GM19035 (cell line): ENCODE data around the gene GPATCH8.
"Not testable (repeated sequence)": the region's sequence is repeated elsewhere in the genome, so short reads cannot be mapped to it uniquely, and the experiment has no call there.

Experiments used
- ATAC-seq: cut with Tn5 transposase; IDR thresholded peaks from one replicate; pipeline ENCODE4 v1.9.1; 2021; ENCODE audit not compliant: unreplicated experiment

GPATCH8 gene

DNA sequence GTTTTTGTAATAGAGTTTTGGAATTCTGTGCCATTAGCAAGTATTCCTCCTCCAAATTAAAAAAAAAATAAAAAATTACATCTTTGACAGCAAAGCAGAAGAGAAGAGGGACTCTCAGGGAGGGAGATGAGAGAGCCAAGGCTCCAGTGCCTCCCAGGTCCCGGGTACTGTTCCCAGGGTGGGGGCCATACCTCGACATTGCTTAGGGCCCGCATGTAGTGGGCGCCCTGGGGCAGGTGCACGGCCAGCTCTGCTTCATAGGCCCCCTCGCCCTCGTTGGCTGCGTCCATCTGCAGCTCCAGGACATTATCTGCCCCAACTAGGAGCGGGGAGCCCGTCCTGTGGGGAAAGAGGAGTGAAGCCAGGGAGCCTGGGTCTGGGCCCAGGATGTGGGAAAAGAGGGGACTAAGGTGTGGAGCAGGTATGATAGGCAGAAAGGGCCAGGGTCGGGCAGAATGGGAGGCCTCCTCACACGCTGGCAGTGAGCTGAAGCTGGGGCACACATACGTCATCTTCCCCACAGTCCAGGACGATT is 125.0 kb downstream of the GPATCH8 start:
- no peak for ATAC-seq

DNA sequence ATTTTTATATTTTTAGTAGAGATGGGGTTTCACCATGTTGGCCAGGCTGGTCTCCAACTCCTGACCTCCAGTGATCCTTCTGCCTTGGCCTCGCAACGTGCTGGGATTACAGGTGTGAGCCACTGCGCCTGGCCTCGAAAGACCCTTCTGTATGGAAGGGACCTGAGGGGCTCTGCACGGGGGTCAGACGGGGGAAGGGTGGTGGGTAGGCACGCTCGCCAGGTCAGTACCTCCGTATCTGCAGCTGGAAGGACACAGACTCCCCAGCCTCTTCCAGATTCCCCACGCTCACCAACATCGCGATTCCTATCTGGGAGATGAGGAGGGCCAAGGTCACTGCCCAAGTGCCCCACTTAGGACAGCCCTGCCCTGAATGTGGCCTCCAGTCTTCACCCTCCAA is 126.4 kb downstream of the GPATCH8 start:
- no peak for ATAC-seq

DNA sequence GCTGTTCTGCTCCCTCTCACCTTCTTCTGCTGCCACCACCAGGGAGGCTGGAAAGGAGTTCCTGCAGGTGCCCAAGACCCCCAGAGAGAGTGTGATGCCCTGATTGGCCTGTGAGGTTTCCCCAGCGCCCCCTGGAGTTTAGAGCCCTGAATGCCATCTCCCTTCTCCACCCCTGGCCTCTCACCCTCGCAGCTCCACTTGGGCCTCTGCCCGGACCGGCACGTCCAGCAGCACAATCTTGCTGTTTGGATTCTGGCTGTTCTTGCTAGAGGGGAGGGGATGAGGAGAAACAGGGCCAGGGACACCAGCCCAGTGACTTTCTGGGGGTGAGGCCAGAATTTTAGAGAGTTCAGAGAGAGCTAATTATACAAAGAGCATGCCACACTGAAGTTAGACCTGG is 127.1 kb downstream of the GPATCH8 start:
- ATAC-seq: no peak

DNA sequence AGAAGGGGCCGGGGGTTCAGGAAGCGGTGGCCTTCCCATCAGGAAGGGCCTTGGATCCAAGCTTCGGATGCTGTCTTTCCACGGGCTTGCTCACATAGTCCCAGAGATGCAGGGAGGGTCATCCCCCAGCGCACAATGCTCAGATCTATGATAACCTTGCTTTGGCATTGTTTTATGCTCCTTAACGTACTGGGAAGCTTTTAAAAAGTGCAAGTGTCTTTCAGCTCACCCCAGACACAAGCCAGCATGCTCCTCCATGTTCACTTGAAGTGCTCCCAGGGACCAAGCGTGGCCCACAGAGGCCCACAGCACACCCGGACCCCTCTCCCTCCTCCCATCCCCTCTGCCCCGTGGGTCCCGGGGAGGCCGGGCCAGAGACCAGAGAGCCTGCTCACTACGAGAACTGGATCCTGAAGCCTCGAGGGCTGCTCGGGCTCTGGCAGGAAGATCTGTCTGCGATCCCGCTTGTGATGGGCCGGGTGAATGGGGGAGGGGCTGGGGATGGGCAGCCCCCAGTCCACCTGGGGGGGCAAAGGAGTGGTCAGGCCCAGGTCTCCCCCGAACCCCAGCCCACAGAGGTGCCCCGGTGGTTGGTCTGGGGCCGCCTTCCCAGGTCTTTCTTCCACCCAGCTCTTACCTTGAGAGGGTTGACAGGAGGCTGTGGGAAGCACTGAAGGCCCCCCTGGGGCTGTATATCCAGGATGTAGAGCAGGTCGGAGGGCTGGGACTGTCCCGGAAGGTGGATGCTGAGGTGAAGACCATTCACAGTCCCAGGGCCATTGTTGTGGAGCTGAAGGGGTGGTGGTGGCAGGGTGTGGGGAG is 127.8 kb downstream of the GPATCH8 start:
- no peak for ATAC-seq

DNA sequence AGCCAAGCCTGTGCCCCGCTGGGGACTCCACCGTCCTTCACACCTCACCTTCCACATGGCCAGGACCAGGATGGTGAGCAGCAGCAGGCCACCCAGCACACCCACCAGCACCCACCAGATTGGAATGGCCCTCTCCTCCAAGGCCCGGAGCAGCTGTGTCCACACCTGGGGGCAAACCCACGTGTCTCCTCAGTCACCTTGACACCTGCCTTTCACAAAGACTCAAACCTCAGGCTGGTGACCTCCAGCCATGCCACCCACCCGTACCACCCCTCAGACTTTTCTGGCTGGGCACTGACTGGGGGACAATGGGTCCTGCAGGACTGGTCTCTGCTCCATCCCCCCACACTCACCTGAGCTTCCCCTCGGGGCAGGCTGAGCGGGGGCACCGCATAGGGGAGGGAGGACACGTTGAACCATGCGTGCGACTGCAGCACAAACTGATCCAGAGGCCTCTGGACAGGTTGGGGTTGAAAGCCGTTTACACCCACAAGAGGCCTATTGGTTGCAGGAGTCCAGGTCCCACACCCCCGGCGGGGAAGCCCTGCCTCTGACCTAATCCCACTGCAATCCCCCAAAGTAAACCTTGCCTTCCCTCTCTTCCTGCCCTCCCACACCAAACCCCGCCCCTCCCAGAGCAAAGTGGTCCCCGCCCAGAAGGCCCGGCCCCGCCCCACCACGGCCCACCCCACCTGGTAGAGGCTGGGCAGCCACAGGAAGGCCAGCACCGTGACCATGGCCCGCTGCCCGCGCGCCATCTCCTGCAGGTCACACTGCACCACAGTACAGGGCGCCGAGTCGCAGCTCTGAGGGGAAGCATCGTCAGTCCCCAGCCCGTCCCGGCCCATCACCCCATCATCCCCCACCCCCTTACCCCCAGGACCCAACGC is 128.7 kb downstream of the GPATCH8 start:
- no peak for ATAC-seq

DNA sequence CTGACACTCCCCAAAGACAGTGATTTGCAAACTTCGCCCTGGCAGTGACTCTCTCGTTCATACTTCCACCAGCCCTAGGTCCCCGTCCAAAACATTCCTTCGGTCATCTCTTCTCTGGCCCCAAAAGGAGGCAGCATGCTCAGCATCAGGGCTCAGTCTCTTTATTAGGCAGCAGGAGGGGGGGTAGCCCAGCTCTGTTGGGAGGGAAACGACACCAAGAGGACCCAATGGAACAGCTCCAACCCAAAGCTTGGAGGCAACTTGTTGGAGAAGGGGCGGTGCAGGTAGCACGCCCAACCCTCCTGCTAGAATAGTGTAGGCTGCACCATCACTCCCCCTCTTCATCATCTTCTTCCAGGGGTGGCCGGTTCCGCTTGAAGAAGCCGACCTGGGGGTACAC is 131.2 kb downstream of the GPATCH8 start:
- ATAC-seq: no peak

DNA sequence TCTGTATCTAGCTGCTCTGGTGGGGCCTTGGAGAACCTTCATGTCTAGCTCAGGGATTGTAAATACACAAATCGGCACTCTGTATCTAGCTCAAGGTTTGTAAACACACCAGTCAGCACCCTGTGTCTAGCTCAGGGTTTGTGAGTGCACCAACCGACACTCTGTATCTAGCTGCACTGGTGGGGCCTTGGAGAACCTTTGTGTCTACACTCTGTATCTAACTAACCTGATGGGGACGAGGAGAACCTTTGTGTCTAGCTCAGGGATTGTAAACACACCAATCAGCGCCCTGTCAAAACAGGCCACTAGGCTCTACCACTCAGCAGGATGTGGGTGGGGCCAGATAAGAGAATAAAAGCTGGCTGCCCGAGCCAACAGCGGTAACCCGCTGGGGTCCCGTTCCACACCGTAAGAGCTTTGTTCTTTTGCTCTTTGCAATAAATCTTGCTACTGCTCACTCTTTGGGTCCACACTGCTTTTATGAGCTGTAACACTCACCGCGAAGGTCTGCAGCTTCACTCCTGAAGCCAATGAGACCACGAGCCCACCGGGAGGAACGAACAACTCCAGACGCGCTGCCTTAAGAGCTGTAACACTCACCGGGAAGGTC is 133.7 kb downstream of the GPATCH8 start:
- ATAC-seq: not testable (repeated sequence)

DNA sequence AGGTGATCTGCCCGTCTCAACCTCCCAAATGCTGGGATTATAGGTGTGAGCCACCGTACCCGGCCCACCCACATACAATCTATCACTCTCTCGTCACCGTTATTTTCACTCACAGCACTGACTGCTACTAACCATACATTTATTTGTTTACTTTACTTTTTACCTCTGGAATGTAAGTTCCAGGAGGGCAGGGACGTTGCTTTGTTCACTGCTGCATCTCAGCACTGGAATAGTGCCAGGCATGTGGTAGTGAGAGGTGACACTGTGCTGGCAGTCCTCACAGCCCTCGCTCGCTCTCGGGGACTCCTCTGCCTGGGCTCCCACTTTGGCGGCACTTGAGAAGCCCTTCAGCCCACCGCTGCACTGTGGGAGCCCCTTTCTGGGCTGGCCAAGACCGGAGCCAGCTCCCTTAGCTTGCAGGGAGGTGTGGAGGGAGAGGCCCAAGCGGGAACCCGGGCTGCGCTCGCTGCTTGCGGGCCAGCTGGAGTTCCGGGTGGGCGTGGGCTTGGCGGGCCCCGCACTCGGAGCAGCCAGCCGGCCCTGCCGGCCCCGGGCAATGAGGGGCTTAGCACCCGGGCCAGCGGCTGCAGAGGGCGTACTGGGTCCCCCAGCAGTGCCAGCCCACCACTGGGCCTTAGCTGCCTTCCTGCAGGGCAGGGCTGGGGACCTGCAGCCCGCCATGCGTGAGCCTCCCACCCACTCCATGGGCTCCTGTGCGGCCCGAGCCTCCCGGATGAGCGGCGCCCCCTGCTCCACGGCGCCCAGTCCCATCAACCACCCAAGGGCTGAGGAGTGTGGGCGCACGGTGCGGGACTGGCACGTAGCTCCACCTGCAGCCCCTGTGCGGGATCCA is 134.6 kb downstream of the GPATCH8 start:
- not testable (repeated sequence) for ATAC-seq

DNA sequence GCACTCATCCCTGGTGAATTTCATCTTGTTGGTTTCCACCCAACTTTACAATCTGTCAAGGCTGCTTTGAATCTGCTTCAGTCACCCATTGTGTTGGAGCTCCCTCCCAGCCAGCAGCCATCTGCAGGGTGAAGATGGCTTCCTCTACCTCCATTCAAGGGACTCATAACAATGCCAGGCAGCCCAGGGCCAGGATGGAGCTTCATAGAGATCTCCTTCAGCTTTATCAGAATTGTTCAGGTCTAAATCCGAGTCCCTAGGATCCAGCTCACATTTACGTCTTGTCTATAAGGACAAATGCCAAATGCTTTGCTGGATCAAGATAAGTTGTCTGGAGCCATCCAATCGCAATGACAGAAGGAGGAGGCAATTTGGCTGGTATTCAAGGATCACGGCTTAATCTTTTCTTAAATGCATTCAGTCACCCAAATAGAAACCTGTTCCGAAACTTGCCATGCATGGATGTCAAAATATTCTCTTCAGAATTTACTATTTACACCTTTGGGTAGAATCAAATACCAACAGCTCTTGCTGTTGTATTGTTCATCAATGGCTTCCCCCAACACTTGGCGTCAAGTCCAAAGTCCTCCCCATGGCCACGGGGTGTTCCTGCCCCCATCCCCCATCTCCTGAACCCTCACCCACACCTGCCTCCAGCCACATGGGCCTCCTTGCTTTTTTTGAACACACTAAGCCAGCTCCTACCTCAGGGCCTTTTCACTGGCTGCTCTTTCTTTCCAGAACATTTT is 135.8 kb downstream of the GPATCH8 start:
- ATAC-seq: no peak

DNA sequence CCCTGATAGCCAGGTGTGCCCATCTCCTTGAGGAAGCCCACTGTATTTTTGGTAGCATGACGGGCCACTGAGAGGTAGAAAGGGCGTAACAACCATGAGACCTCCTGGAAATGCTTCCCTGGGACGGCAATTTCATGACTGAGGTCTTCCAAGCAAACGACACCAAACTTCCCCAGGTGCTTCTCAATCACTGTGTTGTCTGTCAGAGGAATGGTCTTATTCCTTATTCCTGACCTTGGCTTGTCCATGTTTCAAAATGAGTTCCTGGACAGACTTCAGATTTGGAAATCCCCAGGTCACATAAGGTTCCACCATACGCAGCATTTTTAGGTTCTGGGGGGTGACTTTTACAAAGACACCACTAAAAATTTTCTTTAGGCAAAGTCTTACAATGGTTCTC is 138.2 kb downstream of the GPATCH8 start:
- not testable (repeated sequence) for ATAC-seq

DNA sequence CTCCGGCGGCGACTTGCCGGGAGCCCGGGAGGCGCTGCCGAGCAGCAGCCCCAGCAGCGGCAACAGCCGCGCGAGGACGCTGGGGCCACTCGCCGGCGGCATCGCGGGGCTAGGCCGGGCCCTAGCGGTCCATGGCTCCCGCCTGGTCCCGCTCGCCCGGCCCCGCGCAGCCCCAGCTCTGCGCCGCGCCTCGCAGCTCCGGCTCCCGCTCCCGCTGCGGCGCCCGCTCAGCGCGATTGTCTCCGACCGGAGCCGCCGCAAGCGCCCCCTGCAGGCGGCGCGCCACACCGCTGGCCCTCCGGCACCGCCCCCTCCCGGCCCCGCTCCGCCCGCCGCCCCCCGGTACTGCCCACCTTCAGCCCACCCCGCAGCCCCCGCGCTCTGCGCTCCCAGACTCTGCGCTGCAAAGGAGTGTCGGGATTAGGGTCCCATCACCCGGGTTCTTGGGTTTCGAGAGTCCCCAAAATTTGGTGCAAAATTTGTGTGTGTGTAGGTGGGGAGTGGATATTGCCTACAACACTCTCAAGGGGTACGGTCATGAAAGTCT is 139.5 kb downstream of the GPATCH8 start, which contains the start of gene FAM171A2:
Gene FAM171A2, minus strand, starts transcription at position 241 of the 547 bp plus-strand sequence. Its CDS starts 139 bp downstream, at position 102.
- no peak for ATAC-seq

DNA sequence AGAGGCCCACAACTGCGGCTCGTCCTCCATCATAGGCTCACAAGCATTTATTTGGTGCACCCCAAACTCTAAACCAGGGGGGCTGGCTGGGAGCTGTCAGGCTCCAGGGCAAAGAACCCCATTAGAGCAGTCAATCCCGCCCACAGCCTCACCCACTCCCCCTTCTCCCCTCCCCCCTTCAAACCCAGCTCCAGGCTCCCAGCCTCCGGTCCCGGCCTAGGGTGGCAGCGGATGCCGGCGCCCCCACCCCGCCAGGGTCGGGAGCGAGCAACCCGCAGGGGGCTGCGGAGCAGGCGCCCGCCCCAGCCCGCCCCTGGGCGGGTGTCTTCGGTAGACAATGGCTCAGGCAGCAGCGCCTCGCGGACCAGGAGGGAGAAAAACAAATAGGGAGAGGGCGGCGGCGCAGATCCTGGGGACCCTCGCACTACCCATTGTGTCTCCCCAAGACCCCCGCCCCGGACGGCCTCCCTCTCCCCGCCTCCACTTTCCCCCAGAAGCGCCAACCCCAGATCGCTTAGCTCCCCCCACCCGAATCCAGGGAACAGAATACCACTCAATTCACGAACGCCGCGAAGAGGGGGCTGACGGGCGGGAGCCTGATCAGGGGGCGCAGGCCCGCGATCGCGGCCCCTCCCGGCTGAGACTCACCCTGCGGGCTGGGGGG is 140.1 kb downstream of the GPATCH8 start:
- no peak for ATAC-seq

DNA sequence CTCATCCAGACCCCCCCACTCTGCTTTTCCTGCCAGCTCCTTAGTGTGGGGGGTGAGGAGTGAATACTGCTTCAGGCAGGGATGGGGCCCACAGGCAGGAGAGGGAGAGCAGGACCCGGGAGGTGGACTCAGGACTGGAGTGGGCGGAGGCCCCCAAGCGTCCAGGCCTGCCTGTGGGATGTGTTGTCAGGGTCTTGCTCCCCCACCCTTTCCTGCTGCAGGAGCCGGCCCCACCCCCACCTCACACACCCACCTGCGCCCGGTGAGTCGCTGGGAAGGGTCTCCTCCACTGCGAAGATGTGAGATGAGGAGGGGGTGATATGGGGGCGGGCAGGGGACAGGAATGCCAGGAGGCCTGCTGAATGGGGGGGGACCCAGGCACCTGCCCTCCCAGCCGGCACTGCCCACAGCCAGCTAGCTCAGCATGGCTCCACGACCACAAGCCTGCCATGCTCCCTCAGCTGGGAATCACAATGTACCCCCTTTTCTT is 140.7 kb downstream of the GPATCH8 start:
- no peak for ATAC-seq

DNA sequence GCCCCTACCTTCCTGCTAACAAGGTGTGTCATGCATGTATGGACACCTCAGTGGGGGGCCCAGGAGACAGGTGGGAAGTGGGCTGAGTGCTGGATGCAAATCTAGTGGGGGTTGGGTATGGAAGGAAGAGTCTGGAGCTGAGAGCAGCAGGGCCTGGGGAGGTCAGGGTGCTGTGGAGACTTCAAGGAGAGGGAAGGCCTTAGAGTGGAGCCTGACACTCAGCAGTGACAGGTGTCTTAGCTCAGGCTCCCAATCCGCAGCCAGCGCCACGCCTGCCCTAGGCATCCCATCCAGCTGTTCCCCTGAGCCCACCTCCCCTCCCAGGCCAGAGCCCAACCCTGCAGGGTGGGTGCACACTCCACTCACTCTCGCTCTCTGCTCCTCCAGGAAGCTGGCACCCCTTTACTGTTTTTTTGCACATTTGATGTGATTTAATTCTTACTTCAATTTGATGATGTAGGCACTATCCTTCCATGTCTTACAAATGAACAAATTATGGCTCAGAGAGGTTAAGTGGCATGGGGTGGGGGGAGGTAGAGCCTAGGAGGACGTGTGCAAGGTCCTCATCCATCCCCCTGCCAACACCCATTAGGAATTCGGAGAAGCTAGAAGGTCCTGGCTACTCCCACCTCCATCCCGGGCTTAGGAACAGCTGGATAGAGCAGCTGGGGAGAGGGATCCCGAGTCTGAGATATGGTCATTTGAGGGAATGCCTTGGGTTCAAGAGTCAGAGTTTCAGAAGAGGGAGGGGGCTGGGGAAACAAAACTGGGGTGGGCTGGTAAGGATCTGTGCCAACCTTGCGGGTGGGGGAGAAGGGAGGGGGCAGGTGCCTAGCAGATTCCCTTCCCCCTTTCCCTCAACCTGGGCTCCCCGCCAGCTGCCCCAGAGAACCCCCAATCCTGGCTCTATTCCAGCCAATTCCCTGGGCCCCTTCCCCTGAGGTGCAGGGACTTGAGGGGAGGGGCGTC is 141.6 kb downstream of the GPATCH8 start:
- ATAC-seq: no peak

DNA sequence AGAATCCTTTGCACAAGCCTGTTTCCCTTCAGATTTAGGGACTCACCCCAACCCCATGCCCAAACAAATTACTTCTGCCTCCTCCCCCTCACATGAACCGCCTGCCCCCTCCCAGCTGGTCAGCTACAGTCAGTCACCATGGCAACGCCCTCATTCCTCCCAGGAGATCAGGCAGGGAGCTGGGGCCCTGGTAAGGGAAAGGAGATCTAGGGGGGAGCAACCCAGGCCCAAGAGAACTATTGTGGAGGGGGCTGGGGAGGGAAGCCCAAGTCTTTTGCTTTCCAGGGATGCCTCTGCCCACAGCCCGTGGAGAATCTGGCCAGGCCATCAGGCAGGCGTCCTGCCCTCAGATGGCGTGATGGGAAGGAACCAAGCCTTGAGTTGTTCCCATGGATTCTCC is 142.4 kb downstream of the GPATCH8 start:
- ATAC-seq: no peak

DNA sequence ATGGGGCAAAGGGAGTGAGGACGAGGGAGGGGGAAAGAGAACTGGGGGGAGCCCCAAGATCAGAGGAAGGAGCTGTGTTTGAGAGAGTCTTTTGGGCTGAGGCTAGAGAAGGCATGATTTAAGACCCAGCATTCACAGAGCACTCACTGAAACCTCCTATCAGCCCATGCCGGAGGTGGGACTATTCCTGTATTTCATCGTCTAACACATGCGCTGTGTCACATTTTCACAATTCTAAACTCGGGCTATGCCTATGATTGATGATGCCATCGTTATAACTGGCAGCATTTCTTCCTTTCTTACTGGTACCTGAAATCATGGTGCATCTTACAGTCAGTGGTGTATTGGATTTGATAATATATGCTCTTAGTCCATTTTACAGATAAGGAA is 143.1 kb downstream of the GPATCH8 start:
- no peak for ATAC-seq

DNA sequence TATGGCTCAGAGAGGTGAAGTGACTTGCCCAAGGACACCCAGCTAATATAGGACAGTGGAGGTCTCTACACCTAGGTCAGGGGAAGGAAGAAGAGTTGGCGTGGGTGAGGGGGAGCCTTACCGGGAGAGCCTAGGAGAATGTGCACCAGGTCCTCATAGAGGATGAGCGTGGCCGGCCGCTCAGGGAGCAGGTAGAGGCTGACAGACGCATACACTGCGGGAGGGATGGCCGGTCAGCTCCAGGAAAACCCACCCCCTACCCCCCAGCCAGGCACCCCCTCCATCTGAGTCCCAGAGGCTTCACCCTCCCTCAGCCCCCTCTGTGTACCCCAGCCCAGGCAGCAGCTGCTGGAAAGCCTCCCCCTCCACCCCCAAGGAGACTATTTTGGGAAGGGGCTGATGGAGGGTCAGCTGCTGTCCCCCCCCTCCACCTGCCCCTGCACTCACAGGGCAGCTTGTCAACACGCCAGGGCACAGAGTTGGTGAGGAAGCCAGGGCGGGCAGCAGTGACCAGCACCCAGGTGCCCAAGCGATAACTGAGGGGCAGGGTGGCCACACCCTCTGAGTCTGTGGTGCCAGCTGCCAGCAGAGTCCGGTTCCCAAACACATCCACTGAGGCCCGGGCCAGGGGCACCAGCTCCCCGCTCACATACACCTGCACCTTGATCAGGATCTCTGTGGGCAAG is 143.6 kb downstream of the GPATCH8 start:
- ATAC-seq: no peak
